Chondrocyte (in vitro differentiated cells): ENCODE measurements around the gene MFSD6L. TPM values are rescaled to one million over a fixed set of nuclear protein-coding genes. Genes with fewer than 3 reads are reported as not detected.

Source experiments
- DNase-seq: peaks from one replicate; pipeline ENCODE4 v3.0.0; 2021; ENCODE audit warnings: mixed read lengths, low spot score
- H3K27ac Mint-ChIP-seq: one replicate; pipeline ENCODE4 v1.8.0; 2021; ENCODE audit warnings: mild to moderate bottlenecking, moderate library complexity, mixed read lengths; ENCODE audit not compliant: unreplicated experiment
- H3K27me3 Mint-ChIP-seq: 2 replicates; pipeline ENCODE4 v1.8.0; 2021; ENCODE audit warnings: low read depth, mixed read lengths
- H3K36me3 Mint-ChIP-seq: 2 replicates; pipeline ENCODE4 v1.8.0; 2021; ENCODE audit warnings: low read depth, mixed read lengths
- H3K4me1 Mint-ChIP-seq: 2 replicates; pipeline ENCODE4 v1.8.0; 2021; ENCODE audit warnings: low read depth, mild to moderate bottlenecking, mixed read lengths
- H3K4me3 Mint-ChIP-seq: one replicate; pipeline ENCODE4 v1.8.0; 2021; ENCODE audit warnings: mild to moderate bottlenecking, moderate library complexity, mixed read lengths; ENCODE audit not compliant: unreplicated experiment
- H3K9me3 Mint-ChIP-seq: 2 replicates; pipeline ENCODE4 v1.8.0; 2021; ENCODE audit warnings: low read depth, mixed read lengths
- CTCF ChIP-seq: fragments of 200-600 bp; sonication (generic); IDR thresholded peaks from 2 replicates; pipeline ENCODE4 v1.5.0; 2021; ENCODE audit warnings: antibody characterized with exemption, mild to moderate bottlenecking, moderate library complexity
- total RNA-seq: library from RNA; stranded (reverse); gene quantifications from 3 replicates; pipeline ENCODE4 v1.2.1, GENCODE V29; 2021

The MFSD6L gene
- total RNA-seq, 1 donor from 2014 or later = not detected

DNA sequence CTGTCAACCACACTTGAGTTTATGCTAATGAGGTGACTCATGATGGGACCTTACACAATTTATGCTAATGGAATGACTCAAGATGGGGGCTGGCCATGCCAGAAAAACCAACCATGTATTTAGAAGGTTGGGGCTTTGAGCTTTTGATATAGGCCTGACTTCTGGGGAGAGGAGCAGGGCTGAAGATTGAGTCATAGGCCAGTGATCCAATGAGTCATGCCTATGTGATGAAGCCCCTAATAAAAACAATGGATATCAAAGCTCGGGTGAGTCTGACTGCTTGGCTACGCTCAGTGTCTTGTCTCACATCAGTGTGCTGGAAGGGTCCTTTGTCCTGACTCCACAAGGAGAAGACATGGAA is 7.3 kb downstream of the MFSD6L start:
- Mint-ChIP-seq H3K9me3 (peaks cover 6% of the 10 kb centered on the region), H3K4me3 (no peak overlapping the region), H3K4me1 (no peaks in the 10 kb centered on the region), H3K27me3 (no peaks in the 10 kb centered on the region), H3K27ac (no peak overlapping the region), H3K36me3 (peaks cover 4% of the 10 kb centered on the region)
- no peak for TF ChIP-seq CTCF
- DNase-seq = no peak

GRCh38 chr17:8791248-8791909 is 7.8 kb downstream of the MFSD6L start:
- H3K4me3 Mint-ChIP-seq = no peak overlapping the region
- H3K4me1 Mint-ChIP-seq = no peaks in the 10 kb centered on the region
- no peak overlapping the region for H3K27ac Mint-ChIP-seq
- no peaks in the 10 kb centered on the region for H3K27me3 Mint-ChIP-seq
- DNase-seq = no peak
- peak; percentile 57 for TF ChIP-seq CTCF
- H3K36me3 Mint-ChIP-seq = peaks cover 4% of the 10 kb centered on the region
- peaks cover 6% of the 10 kb centered on the region for H3K9me3 Mint-ChIP-seq

DNA sequence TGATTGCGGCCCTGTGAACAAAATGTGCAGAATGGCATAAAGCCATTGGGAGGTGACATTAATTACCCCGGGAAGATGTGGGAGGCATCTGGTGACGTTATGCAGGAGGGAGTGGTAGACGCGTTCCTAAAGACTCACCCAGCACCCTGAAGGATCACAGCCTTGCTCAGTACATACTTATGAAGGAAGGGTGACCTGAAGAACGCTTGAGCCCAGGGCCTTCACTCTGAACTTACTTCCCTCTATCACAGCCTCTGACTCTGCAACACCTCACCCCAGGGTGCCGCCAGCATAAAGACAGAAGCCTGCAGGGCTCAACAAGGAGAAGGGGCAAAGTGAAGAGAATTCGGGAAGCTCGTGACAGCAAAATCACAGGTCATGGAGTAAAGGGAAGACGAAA is 9.4 kb downstream of the MFSD6L start:
- Mint-ChIP-seq H3K27me3 (no peaks in the 10 kb centered on the region), H3K27ac (no peak overlapping the region), H3K4me3 (no peak overlapping the region), H3K9me3 (peaks cover 6% of the 10 kb centered on the region), H3K4me1 (no peaks in the 10 kb centered on the region), H3K36me3 (peaks cover 4% of the 10 kb centered on the region)
- DNase-seq = no peak
- no peak for TF ChIP-seq CTCF

DNA sequence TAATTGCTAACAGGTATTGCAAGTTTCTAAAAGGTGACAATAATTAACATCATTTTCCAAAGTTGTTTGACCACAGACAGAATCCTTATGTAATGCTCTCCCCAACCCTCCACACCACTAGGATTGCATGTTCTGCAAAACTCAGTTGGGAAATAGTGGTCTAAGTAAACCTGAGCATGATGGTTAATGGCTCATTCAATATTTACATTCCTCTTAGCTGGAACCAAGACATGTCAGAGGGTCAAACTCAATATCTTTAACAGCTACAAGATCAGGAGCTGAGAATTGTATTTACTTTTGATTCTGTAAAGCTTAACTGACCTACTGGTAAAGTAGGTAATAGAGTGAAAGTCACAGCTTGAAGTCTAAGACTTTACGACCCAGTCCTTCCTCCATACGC is 10.2 kb downstream of the MFSD6L start:
- Mint-ChIP-seq H3K27ac (no peak overlapping the region), H3K4me1 (no peaks in the 10 kb centered on the region), H3K9me3 (peaks cover 6% of the 10 kb centered on the region), H3K4me3 (no peak overlapping the region), H3K27me3 (no peaks in the 10 kb centered on the region), H3K36me3 (peaks cover 4% of the 10 kb centered on the region)
- no peak for TF ChIP-seq CTCF
- no peak for DNase-seq

GRCh38 chr17:8785547-8786413 is 13.4 kb downstream of the MFSD6L start:
- peaks cover 4% of the 10 kb centered on the region for H3K9me3 Mint-ChIP-seq
- no peak overlapping the region for H3K27ac Mint-ChIP-seq
- H3K36me3 Mint-ChIP-seq = peaks cover 3% of the 10 kb centered on the region
- peak; percentile 91 for TF ChIP-seq CTCF
- H3K27me3 Mint-ChIP-seq = no peaks in the 10 kb centered on the region
- H3K4me3 Mint-ChIP-seq = no peak overlapping the region
- DNase-seq = no peak
- no peaks in the 10 kb centered on the region for H3K4me1 Mint-ChIP-seq
